H1 (cell line): ENCODE results near the gene LRBA. TPM values are rescaled to one million over a fixed set of nuclear protein-coding genes. Genes with fewer than 3 reads are reported as not detected.

Experiments
- CTCF ChIA-PET: fragments of 300-600 bp; sonication (Branson Sonifier 250); formaldehyde crosslinking; loops from one replicate; lab custom pipeline; 2021; ENCODE audit not compliant: partially characterized antibody; lab: Charles Lee
- POLR2A ChIA-PET: fragments of 300-600 bp; sonication (Branson Sonifier 250); formaldehyde crosslinking; loops from one replicate; lab custom pipeline; 2021; ENCODE audit warnings: inconsistent platforms; ENCODE audit not compliant: partially characterized antibody; lab: Charles Lee
- DNase-seq, 2 experiments: peaks; one replicate each; pipeline versions ENCODE4 v3.0.0 to v3.0.0-alpha.2; 2010 to 2022; ENCODE audit warnings: low spot score in 2 of 2, low read depth in 1 of 2, mixed read lengths in 1 of 2
- FAIRE-seq: peaks from 2 replicates; lab custom pipeline; 2011; peaks lifted over from hg19 to GRCh38; lab: Jason Lieb, UNC
- H2AFZ ChIP-seq: 2 replicates; pipeline ENCODE4 v1.8.1; 2012; ENCODE audit warnings: low read length, inconsistent platforms
- H2AK5ac ChIP-seq: 2 replicates; pipeline ENCODE4 v1.6.1; 2013; ENCODE audit warnings: low read depth, low read length
- H2BK120ac ChIP-seq: replicated peaks from 2 replicates; pipeline ENCODE3; 2013; ENCODE audit warnings: low read depth, low read length, inconsistent platforms
- H2BK12ac ChIP-seq: 2 replicates; pipeline ENCODE4 v1.6.1; 2013; ENCODE audit warnings: low read depth, low read length
- H2BK15ac ChIP-seq: 2 replicates; pipeline ENCODE4 v1.6.1; 2013; ENCODE audit warnings: low read length
- H2BK20ac ChIP-seq: 2 replicates; pipeline ENCODE4 v1.6.1; 2013; ENCODE audit warnings: low read length
- H2BK5ac ChIP-seq: 2 replicates; pipeline ENCODE4 v1.6.1; 2013; ENCODE audit warnings: low read depth, low read length
- H3K14ac ChIP-seq: 2 replicates; pipeline ENCODE4 v1.6.1; 2013; ENCODE audit warnings: inconsistent platforms; ENCODE audit not compliant: insufficient read length
- H3K18ac ChIP-seq: 2 replicates; pipeline ENCODE4 v1.6.1; 2013; ENCODE audit warnings: low read length; ENCODE audit errors: extremely low read depth
- H3K23ac ChIP-seq: 2 replicates; pipeline ENCODE4 v1.6.1; 2013; ENCODE audit warnings: inconsistent platforms; ENCODE audit not compliant: insufficient read length
- H3K23me2 ChIP-seq: 2 replicates; pipeline ENCODE4 v1.6.1; 2013; ENCODE audit warnings: low read depth, low read length
- H3K27ac ChIP-seq: 2 replicates; pipeline ENCODE4 v1.6.1; 2011; ENCODE audit warnings: low read depth, low read length, inconsistent platforms
- H3K27me3 ChIP-seq, 4 experiments: replicated peaks in 1 of 4; 1 replicate in 1 of 4; 2 replicates in 3 of 4; pipeline versions ENCODE4 v1.6.1 to v1.8.1; 2011 to 2013; ENCODE audit warnings: low read length in 3 of 4, mild to moderate bottlenecking in 3 of 4, inconsistent platforms in 2 of 4, mixed read lengths in 2 of 4, moderate library complexity in 1 of 4; ENCODE audit not compliant: control insufficient read depth in 3 of 4, insufficient read depth in 3 of 4; ENCODE audit errors: extremely low read depth in 1 of 4
- H3K36me3 ChIP-seq, 4 experiments: 2 replicates each; pipeline versions ENCODE4 v1.6.1 to v1.8.1; 2011 to 2013; ENCODE audit warnings: mild to moderate bottlenecking in 4 of 4, low read length in 3 of 4, moderate library complexity in 2 of 4, control low read depth in 1 of 4, inconsistent platforms in 1 of 4; ENCODE audit not compliant: insufficient read depth in 4 of 4, control insufficient read depth in 2 of 4
- H3K4ac ChIP-seq: replicated peaks from 2 replicates; pipeline ENCODE3; 2013; ENCODE audit warnings: low read length, low read depth, mixed read lengths, inconsistent platforms; ENCODE audit not compliant: insufficient read length
- H3K4me1 ChIP-seq, 4 experiments: replicated peaks in 1 of 4; 1 replicate in 1 of 4; 2 replicates in 3 of 4; pipeline versions ENCODE4 v1.6.1 to v1.8.1; 2011 to 2013; ENCODE audit warnings: low read length in 3 of 4, inconsistent platforms in 2 of 4, mixed read lengths in 1 of 4; ENCODE audit not compliant: insufficient read depth in 4 of 4, control insufficient read depth in 3 of 4
- H3K4me2 ChIP-seq, 2 experiments: 2 replicates each; pipeline versions ENCODE4 v1.6.1 to v1.8.1; 2011 to 2013; ENCODE audit warnings: low read depth in 2 of 2, low read length in 2 of 2, control low read depth in 1 of 2, inconsistent platforms in 1 of 2, mild to moderate bottlenecking in 1 of 2; ENCODE audit not compliant: insufficient read depth in 1 of 2
- H3K4me3 ChIP-seq, 4 experiments: fragments of 200-600, 300-600 bp in 1 of 4; sonication (generic), shearing (Covaris generic), sonication (Bioruptor Twin) in 1 of 4; 2 replicates each; pipeline versions ENCODE4 v1.5.1 to v1.8.1; 2011 to 2016; ENCODE audit warnings: low read length in 4 of 4, low read depth in 3 of 4, control low read depth in 2 of 4, inconsistent platforms in 2 of 4, mild to moderate bottlenecking in 2 of 4, mixed read lengths in 1 of 4, moderate library complexity in 1 of 4; ENCODE audit not compliant: insufficient read depth in 2 of 4; ENCODE audit errors: extremely low read depth in 1 of 4
- H3K56ac ChIP-seq: replicated peaks from 2 replicates; pipeline ENCODE3; 2013; ENCODE audit warnings: low read depth, mild to moderate bottlenecking, mixed read lengths, low read length, inconsistent platforms; ENCODE audit not compliant: insufficient read length
- H3K79me1 ChIP-seq: 2 replicates; pipeline ENCODE4 v1.6.1; 2013; ENCODE audit warnings: low read depth, low read length, control low read depth
- H3K79me2 ChIP-seq, 2 experiments: 2 replicates each; pipeline versions ENCODE4 v1.6.1 to v1.8.1; 2012 to 2013; ENCODE audit warnings: low read length in 2 of 2, mild to moderate bottlenecking in 2 of 2, inconsistent platforms in 1 of 2; ENCODE audit not compliant: insufficient read depth in 2 of 2, control insufficient read depth in 1 of 2
- H3K9ac ChIP-seq, 4 experiments: replicated peaks in 1 of 4; 1 replicate in 1 of 4; 2 replicates in 3 of 4; pipeline versions ENCODE4 v1.6.1 to v1.8.1; 2011 to 2013; ENCODE audit warnings: low read depth in 3 of 4, low read length in 3 of 4, control low read depth in 2 of 4, mild to moderate bottlenecking in 2 of 4, moderate library complexity in 2 of 4, inconsistent platforms in 1 of 4; ENCODE audit errors: extremely low read depth in 1 of 4
- H3K9me3 ChIP-seq, 2 experiments: 2 replicates each; pipeline versions ENCODE4 v1.6.1 to v1.8.1; 2012 to 2013; ENCODE audit warnings: mild to moderate bottlenecking in 2 of 2, moderate library complexity in 2 of 2, control low read depth in 1 of 2, inconsistent platforms in 1 of 2, low read depth in 1 of 2, low read length in 1 of 2, mixed read lengths in 1 of 2; ENCODE audit not compliant: insufficient read depth in 2 of 2
- H4K20me1 ChIP-seq, 2 experiments: replicated peaks in 1 of 2; 2 replicates each; pipeline versions ENCODE3 to v1.8.1; 2011 to 2013; ENCODE audit warnings: inconsistent platforms in 2 of 2, low read length in 2 of 2, mild to moderate bottlenecking in 1 of 2; ENCODE audit not compliant: insufficient read depth in 2 of 2, control insufficient read depth in 1 of 2
- H4K5ac ChIP-seq: 2 replicates; pipeline ENCODE4 v1.6.1; 2013; ENCODE audit warnings: low read length, low read depth, mixed read lengths, inconsistent platforms; ENCODE audit not compliant: insufficient read length
- H4K8ac ChIP-seq: 2 replicates; pipeline ENCODE4 v1.8.0; 2013; ENCODE audit warnings: mild to moderate bottlenecking, moderate library complexity, low read length, inconsistent platforms; ENCODE audit not compliant: insufficient read depth; ENCODE audit errors: extremely low read depth
- H4K91ac ChIP-seq: replicated peaks from 2 replicates; pipeline ENCODE3; 2013; ENCODE audit warnings: low read length, mixed read lengths, inconsistent platforms; ENCODE audit not compliant: insufficient read length
- KDM5A ChIP-seq: fragments of 200-600 bp; IDR thresholded peaks from 2 replicates; pipeline ENCODE4 v1.7.1; 2012; ENCODE audit warnings: mild to moderate bottlenecking, low read length, inconsistent platforms, mixed read lengths
- SRF ChIP-seq: IDR thresholded peaks from 2 replicates; pipeline ENCODE4 v1.6.1; 2011; ENCODE audit warnings: mild to moderate bottlenecking, low read depth, low read length, moderate library complexity
- WGBS, 2 experiments: shearing (Covaris generic) in 1 of 2; methylation state at CpG; one replicate each; pipeline versions ENCODE4 v1.1.6 to v1.1.7; 2013 to 2015; ENCODE audit warnings: low lambda C conversion rate in 2 of 2, mixed read lengths in 2 of 2, inconsistent platforms in 1 of 2, low coverage in 1 of 2, missing lambda C conversion rate in 1 of 2; ENCODE audit not compliant: insufficient replicate concordance in 2 of 2, insufficient coverage in 1 of 2, insufficient read length in 1 of 2; ENCODE audit errors: extremely low coverage in 1 of 2, missing lambda C conversion rate in 1 of 2; 5-methylcytosine and 5-hydroxymethylcytosine counted together
- polyA plus RNA-seq, 7 experiments: library from polyadenylated mRNA; depleted of rRNA in 3 of 7; stranded (reverse) in 5 of 7; unstranded in 2 of 7; fragments of >200 nt in 5 of 7; fragments of 200-250 nt in 2 of 7; gene quantifications; 1 replicate in 5 of 7; 2 replicates in 1 of 7; 4 replicates in 1 of 7; pipeline versions ENCODE4 v1.2.1 to v1.2.3, GENCODE V29; 2011 to 2013; ENCODE audit warnings: missing spikeins in 2 of 7, mixed read lengths in 2 of 7
- total RNA-seq: library from RNA; stranded (reverse); fragmentation: NEBNext Ultra II Directional; extraction: Animal tissue kit (Norgen Biotek cat#: 25700); gene quantifications from 2 replicates; pipeline ENCODE4 v1.2.1, GENCODE V29; 2021

The LRBA gene
- total and polyA plus RNA-seq, 2 of the 8 experiments (the other 6 are each of a cell fraction or from before 2014, with no cell fraction given), result 54.6 to 83.2 TPM

GRCh38 chr4:150425161-150425560, 589.9 kb downstream of the LRBA start:
- H3K4me2 ChIP-seq, result no peak overlapping the region
- no peak overlapping the region for H2BK120ac ChIP-seq
- H2BK15ac ChIP-seq, result no peak overlapping the region
- H2BK5ac ChIP-seq, result no peak overlapping the region
- H3K23me2 ChIP-seq, result no peaks in the 10 kb centered on the region
- TF ChIP-seq KDM5A (no peak), SRF (no peak)
- H2BK20ac ChIP-seq, result no peak overlapping the region
- H3K9me3 ChIP-seq, result no peaks in the 10 kb centered on the region
- H3K36me3 ChIP-seq, result no peaks in the 10 kb centered on the region
- no peaks in the 10 kb centered on the region for H3K79me1 ChIP-seq
- H3K14ac ChIP-seq, result no peak overlapping the region
- H3K18ac ChIP-seq, result no peak overlapping the region
- no peak overlapping the region for H4K91ac ChIP-seq
- H3K9ac ChIP-seq, result no peak overlapping the region
- no peak overlapping the region for H2BK12ac ChIP-seq
- no peak overlapping the region for H3K56ac ChIP-seq
- no peak overlapping the region for H3K4ac ChIP-seq
- H4K8ac ChIP-seq, result no peak overlapping the region
- ChIA-PET CTCF (interaction anchor here (0.6 kb wide), 1 partner anchor 163 kb away, joined by 3 read pairs; no protein-coding TSS in a partner anchor), POLR2A (no interaction called here)
- no peaks in the 10 kb centered on the region for H3K4me1 ChIP-seq
- 89% methylated on average over 1 of the region's 1 CpG; no CpG with 5 or more reads in 1 of the 2 experiments for WGBS, 2 experiments
- no peak overlapping the region for H2AFZ ChIP-seq
- no peaks in the 10 kb centered on the region for H3K79me2 ChIP-seq
- FAIRE-seq, result no peak
- no peak overlapping the region for H3K23ac ChIP-seq
- H4K20me1 ChIP-seq, result no peaks in the 10 kb centered on the region
- H3K27ac ChIP-seq, result no peak overlapping the region
- no peak overlapping the region for H2AK5ac ChIP-seq
- no peak for DNase-seq
- H4K5ac ChIP-seq, result no peak overlapping the region
- H3K4me3 ChIP-seq, result no peak overlapping the region
- H3K27me3 ChIP-seq, result no peaks in the 10 kb centered on the region
